GM10266 (cell line): Measurements from ENCODE around the gene C6orf89.

Experiments used
- DNase-seq: peaks from one replicate; pipeline ENCODE4 v3.0.0; 2012; ENCODE audit errors: extremely low spot score
- TF ChIP-seq, protein P1 (sequence below): IDR thresholded peaks from 2 replicates; pipeline ENCODE4 v1.5.1; 2012; ENCODE audit warnings: mild to moderate bottlenecking, low read depth; ENCODE audit not compliant: control insufficient read depth, insufficient read depth; ENCODE audit errors: missing control alignments

C6orf89 gene, protein sequence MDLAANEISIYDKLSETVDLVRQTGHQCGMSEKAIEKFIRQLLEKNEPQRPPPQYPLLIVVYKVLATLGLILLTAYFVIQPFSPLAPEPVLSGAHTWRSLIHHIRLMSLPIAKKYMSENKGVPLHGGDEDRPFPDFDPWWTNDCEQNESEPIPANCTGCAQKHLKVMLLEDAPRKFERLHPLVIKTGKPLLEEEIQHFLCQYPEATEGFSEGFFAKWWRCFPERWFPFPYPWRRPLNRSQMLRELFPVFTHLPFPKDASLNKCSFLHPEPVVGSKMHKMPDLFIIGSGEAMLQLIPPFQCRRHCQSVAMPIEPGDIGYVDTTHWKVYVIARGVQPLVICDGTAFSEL

DNA sequence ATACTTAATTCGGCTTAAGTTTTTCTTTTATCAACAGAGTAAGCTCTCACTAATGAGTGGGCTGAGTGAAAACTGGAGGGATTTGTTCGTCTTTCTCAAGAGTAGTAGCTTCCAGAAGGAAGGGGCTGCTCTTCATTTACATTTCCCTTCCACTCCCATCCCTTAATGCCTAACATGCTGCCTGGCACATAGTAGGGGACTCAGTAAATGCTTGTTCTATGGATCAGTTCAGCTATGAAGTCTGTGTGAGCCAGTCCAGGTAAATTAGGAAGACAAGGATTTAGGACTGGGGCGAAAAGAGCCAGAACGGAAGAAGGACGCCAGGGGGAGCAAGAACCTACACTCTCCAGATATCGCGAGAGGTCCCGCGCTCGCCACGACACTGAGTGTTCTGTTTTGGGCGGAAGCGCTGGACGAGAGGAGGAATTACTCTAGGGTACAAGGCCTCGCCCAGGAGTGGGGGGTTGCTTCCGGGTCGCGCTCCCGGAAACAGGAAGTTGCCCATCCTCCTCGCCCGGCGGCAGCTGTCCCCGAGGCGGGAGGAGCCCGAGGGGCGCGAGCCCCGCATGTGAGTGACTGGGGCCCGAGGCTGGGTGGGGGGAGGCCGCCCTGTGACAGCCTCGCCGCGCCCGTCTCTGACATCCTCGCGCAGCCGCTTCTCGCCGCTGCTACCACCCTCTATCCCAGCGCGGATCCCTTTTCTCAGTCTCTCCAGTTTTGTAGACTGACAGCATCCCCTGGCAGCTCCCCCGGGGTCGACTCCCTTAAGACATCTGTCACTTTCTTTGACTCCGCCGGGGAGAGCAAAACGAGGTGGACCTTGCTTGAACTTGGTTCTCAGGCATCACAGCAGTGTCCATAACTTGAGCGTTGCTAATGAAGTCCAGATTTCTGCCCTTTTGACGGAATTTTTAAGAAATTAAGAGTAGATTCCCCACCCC, at the start of gene C6orf89:
Gene C6orf89 (plus strand): TSS at position 492 of the 941 bp plus-strand sequence. CDS start 13,493 bp downstream, outside the sequence.
- TF ChIP-seq, protein P1, sequence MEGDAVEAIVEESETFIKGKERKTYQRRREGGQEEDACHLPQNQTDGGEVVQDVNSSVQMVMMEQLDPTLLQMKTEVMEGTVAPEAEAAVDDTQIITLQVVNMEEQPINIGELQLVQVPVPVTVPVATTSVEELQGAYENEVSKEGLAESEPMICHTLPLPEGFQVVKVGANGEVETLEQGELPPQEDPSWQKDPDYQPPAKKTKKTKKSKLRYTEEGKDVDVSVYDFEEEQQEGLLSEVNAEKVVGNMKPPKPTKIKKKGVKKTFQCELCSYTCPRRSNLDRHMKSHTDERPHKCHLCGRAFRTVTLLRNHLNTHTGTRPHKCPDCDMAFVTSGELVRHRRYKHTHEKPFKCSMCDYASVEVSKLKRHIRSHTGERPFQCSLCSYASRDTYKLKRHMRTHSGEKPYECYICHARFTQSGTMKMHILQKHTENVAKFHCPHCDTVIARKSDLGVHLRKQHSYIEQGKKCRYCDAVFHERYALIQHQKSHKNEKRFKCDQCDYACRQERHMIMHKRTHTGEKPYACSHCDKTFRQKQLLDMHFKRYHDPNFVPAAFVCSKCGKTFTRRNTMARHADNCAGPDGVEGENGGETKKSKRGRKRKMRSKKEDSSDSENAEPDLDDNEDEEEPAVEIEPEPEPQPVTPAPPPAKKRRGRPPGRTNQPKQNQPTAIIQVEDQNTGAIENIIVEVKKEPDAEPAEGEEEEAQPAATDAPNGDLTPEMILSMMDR, result peak; percentile 85
- peak; percentile 91 for DNase-seq

DNA sequence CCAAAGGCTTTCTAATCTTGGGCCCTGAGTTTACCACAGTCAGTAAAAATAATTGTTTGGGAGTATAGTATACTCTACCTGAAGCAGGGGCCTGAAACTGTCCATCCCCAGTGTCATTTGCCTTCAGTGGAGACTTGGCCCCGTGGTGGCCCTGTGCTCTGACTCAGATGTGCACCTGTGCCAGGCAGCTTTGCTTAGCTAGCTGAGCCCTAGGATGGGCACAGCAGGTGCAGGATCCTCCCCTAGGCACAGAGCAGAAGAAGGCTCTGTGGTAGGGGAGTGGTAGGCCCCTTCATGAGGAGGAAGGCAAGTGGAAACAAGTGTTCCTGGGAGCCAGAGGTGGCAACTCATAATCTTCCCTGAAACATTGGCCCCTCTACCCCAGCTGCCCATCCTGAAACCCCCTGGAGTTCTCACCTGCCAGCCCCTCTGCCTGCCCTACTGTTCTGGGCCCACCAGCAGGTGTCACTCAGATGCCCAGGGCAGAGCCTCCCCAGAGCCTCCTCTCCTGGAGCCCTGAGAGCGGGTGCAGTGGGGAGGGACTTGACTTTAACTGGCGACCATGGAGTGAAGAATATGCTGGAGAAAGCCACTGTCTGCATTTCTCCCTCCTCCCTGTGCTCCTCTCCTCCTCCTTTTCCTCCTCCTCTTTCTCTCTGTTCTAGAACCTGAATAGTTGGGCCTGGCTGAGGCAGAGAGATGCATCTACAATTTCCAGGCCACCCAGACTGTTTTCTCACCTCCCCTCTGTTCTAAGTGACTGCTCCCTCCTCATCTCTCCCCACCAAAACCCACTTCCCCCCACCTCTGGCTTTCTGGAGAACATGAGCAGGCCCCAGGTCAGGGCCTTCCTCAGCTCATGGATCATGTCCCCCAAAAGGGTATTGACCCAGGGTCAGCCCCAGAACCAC, 49.4 kb upstream of the C6orf89 start:
- no peak for DNase-seq

DNA sequence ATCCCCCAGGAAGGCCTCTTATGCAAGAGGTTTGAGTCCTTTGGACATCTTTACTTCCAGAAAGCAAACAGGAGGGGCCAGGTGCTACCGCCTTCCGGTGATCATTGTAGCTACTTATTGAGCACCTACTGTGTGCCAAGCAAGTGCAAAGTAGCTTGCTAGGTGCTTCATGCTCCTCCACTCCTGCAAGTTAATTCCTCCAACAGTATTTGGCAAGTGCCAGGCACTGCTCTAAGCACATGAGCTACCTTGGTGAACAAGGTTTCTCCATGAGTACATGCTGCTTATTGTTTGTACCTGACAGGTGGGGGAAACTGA, 48.8 kb upstream of the C6orf89 start:
- TF ChIP-seq, protein P1, result no peak
- DNase-seq, result no peak

More for the DNA sequence above, 49.4 kb upstream of the C6orf89 start:
- TF ChIP-seq, protein P1, result peak; percentile 27

DNA sequence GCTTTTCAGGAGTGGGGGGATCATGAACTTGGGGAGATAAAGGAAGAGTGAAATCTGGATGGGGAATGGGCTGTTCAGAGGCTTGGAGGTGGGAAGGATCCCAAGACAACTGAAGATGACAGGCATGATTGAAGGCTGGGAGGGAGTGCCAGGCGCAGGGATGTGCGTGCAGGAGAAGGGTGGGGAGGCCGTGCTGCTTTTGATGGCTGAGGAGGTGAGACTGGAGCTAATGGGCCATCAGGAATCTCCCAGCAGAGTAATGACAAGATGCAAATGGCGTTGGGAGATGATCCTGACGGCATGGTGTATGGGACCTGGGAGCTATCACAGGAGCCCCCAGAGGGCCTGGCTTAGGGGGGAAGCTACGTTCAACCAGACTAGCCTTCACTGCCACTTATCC, 48.1 kb upstream of the C6orf89 start:
- TF ChIP-seq, protein P1, result no peak
- no peak for DNase-seq

DNA sequence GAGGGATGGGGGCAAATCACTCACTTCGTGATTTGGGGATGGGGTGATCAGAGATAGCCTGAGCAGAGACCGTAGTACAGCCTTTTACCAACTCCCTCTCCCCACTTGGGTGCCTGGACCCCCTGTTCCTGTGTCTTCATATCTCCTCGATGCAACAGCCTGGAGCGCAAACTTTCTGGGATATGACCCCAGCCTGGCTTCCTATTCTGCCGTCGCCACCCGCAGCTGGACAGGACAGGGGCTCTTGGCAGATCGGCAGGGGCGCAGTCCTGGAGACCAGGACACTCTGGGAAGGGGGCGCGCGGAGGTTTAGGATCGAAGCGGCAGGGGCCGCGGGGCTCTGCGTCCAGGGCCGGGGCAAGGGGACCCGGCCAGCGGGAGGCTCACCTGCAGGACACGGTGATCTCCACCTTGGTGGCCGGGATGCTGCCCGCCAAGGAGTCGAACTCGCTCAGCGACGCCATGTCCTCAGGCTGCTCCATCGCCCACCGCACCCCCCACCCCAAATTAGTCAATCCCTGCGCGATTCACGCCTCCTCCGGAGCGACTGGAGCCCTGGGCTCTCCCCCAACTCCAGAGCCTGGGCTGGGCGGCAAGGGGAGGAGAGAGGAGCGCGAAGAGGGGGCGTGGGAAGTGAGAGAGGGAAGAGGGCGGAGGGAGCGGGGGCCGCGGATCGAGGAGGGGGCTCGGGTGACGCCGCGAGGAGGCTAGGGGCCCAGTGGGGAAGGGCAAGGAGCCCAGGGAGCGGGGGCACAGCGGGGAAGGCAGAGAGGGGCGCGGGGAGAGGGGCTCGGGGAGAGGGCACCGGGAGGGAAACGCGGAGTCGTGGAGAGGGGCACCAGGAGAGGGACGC, 46.6 kb upstream of the C6orf89 start, which contains the start of gene CPNE5:
Gene CPNE5 (minus strand): TSS at position 549 of the 853 bp plus-strand sequence. CDS start 67 bp downstream, at position 482.
- TF ChIP-seq, protein P1, result no peak
- no peak for DNase-seq
